Choroid plexus epithelial cell (primary cell): ENCODE results near the gene PAK2.

Experiments used
- DNase-seq: peaks from one replicate; pipeline ENCODE4 v3.0.0-alpha.2; 2010; ENCODE audit warnings: low read depth
- H3K4me3 ChIP-seq: 2 replicates; pipeline ENCODE4 v1.5.1; 2011; ENCODE audit warnings: low read depth, mild to moderate bottlenecking, control low read depth, low read length, moderate library complexity
- TF ChIP-seq, protein P1 (sequence below): conservative IDR thresholded peaks from 2 replicates; pipeline ENCODE4 v1.5.1; 2011; ENCODE audit warnings: low read depth, mild to moderate bottlenecking, control low read depth, inconsistent platforms, low read length, moderate library complexity

The PAK2 gene

DNA sequence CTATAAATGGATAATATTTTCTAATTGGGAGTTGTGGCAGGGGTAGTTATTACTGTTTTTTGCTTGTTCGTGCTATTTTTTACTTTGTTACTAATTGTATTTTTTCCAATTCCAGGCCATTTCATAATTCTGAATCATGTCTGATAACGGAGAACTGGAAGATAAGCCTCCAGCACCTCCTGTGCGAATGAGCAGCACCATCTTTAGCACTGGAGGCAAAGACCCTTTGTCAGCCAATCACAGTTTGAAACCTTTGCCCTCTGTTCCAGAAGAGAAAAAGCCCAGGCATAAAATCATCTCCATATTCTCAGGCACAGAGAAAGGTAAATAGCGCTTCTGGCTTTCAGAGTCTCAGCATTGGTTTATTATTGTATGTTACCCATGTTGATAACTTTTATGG is 42.9 kb downstream of the PAK2 start:
- H3K4me3 ChIP-seq: no peak overlapping the region
- TF ChIP-seq, protein P1, sequence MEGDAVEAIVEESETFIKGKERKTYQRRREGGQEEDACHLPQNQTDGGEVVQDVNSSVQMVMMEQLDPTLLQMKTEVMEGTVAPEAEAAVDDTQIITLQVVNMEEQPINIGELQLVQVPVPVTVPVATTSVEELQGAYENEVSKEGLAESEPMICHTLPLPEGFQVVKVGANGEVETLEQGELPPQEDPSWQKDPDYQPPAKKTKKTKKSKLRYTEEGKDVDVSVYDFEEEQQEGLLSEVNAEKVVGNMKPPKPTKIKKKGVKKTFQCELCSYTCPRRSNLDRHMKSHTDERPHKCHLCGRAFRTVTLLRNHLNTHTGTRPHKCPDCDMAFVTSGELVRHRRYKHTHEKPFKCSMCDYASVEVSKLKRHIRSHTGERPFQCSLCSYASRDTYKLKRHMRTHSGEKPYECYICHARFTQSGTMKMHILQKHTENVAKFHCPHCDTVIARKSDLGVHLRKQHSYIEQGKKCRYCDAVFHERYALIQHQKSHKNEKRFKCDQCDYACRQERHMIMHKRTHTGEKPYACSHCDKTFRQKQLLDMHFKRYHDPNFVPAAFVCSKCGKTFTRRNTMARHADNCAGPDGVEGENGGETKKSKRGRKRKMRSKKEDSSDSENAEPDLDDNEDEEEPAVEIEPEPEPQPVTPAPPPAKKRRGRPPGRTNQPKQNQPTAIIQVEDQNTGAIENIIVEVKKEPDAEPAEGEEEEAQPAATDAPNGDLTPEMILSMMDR: no peak
- no peak for DNase-seq

DNA sequence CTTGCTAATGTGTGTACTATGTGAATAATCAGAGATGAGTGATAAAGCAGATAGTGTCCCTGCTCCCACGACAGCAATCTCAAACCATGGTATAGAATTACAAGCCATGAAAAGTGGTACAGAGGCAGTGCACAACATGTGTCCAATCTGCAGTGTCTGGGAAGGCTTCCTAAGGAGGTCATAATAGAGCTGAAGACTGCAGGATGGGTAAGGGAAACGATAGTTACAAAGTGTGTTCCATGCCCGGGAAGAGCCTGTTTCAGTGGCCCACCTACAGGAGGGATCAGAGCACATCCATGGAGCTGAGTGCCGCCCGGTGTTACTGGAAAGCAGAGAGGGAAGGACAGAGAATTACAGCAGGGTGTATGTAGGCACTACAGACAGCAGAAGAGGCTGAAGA is 48.9 kb downstream of the PAK2 start:
- no peak for DNase-seq
- H3K4me3 ChIP-seq: no peak overlapping the region
- TF ChIP-seq, protein P1: peak; percentile 2

DNA sequence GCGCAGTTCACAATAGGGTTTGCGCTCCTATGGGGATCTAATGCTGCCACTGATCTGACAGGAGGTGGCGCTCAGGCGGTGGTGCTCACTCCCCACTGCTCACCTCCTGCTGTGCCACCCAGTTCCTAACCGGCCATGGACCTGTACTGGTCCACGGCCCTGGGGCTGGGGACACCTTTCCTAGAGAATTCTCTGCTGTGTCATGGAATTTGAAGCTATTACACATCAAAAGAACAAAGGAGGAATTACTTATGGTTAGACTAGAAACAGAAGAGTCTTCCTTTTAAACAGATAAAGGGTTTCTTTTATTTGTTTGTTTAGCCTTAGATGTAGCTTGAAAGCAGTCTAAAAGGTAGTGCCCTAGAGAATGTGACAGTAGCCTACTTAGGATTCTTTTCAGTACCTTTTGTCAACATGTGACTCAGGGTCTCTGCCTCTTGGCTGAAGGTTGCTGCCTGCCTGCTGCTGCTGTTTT is 50.3 kb downstream of the PAK2 start:
- TF ChIP-seq, protein P1: no peak
- H3K4me3 ChIP-seq: no peak overlapping the region
- DNase-seq: no peak

DNA sequence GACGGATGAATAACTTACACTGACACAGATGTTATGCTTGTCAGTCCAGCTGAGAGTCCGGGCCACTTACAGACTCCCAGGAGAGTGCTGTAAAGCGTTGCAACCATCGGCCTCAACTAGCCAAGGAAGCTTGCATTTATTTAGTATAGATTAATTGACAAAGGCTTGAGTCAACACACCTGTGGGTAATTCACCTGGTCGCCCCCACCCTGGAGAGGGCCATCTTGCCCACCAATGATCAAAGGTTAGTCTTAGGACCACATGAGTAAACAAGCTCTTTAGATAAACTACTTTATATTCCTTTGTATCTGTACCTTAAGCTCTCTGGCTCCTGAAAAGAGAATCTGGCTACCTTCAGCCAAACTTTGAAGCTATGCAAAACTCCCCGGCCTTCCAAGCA is 51.0 kb downstream of the PAK2 start:
- DNase-seq: no peak
- TF ChIP-seq, protein P1: no peak

DNA sequence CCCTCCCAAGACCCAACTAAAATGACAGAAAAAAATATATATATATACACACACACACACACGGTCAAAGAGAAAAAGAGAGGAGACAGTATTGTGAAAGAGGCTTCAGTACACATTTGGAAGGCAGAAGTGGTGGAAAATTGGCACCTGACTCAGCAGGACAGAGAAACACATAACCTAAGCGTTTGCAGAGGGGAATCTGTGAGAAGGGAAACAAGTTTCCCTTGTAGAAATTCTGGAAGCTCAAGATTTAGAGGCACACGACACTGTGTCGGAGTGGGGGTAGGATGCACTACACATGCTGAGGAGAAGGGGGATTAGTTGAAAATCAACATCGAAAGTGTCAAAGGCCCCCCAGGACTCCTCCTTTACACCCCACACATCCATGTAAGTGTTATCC is 53.1 kb downstream of the PAK2 start:
- H3K4me3 ChIP-seq: no peak overlapping the region
- TF ChIP-seq, protein P1: no peak
- peak; percentile 57 for DNase-seq

More for the DNA sequence above, 51.0 kb downstream of the PAK2 start:
- no peak overlapping the region for H3K4me3 ChIP-seq

DNA sequence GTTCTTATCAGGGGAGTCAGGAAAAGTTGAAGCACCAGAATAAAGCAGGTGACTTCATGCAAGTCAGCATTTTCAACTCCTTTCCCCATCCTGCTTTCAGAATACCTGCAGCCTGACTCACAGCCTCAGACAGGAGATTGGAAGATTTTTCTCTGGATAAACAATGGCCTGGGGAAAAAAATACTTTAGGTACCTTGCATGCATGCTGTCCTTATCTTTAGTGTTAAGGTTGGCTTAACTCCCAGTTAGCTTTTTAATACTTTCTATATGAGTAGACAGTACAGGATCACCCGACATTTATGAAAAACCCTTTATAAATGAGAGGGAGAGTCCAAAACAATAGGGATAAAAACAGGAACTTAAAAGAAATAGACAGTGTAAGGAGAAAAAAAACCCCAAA is 53.6 kb downstream of the PAK2 start:
- TF ChIP-seq, protein P1: no peak
- peak; percentile 95 for DNase-seq
- no peak overlapping the region for H3K4me3 ChIP-seq

DNA sequence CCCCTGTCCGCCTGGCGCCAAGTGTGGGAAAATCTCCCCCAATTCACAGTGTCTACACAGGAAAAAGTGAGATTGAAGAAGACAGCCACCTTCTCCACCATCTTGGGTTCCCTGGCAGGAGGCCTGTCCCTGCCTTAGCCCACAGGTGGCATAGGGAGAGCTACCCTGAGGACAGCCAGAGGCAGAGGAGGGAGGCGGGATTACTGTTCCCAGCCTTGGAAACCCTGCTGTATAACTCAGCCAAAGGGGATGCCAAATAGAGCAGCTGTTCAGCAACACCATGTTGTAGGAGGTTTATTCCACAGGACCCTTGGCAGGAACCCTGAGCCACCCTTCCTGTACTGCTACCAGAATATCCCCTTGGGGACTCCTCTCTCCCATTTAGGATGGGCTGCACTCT is 54.8 kb downstream of the PAK2 start:
- TF ChIP-seq, protein P1: no peak
- DNase-seq: no peak
- no peak overlapping the region for H3K4me3 ChIP-seq
